MV-4-11 (cell line): ENCODE data around the gene MGAT3.

Experiments used
- DNase-seq: peaks from one replicate; lab custom pipeline; 2025; lab: John Stamatoyannopoulos, UW

The MGAT3 gene

GRCh38 chr22:39450258-39450955, 6.4 kb upstream of the MGAT3 start:
- DNase-seq, result no peak

GRCh38 chr22:39452740-39453040, 4.1 kb upstream of the MGAT3 start:
- no peak for DNase-seq

- DNase-seq, result no peak
Observed at GRCh38 chr22:39453765-39454378, 2.9 kb upstream of the MGAT3 start.

- DNase-seq, result no peak
Observed at GRCh38 chr22:39454385-39454871, 2.4 kb upstream of the MGAT3 start.

GRCh38 chr22:39457198-39457555, 365 bp downstream of the MGAT3 start:
- DNase-seq, result no peak

GRCh38 chr22:39457556-39458443, 988 bp downstream of the MGAT3 start:
- no peak for DNase-seq

GRCh38 chr22:39458444-39459083, 1.8 kb downstream of the MGAT3 start:
- no peak for DNase-seq

- no peak for DNase-seq
Observed at GRCh38 chr22:39459681-39460080, 2.9 kb downstream of the MGAT3 start.

- DNase-seq, result no peak
Observed at GRCh38 chr22:39462443-39463221, 5.8 kb downstream of the MGAT3 start.

- DNase-seq, result no peak
Observed at GRCh38 chr22:39463277-39463676, 6.5 kb downstream of the MGAT3 start.

GRCh38 chr22:39463931-39464390, 7.1 kb downstream of the MGAT3 start:
- DNase-seq, result no peak

- DNase-seq, result no peak
Observed at GRCh38 chr22:39466228-39467006, 9.6 kb downstream of the MGAT3 start.

- no peak for DNase-seq
Observed at GRCh38 chr22:39467390-39467895, 10.6 kb downstream of the MGAT3 start.

- no peak for DNase-seq
Observed at GRCh38 chr22:39468487-39469325, 11.9 kb downstream of the MGAT3 start.

GRCh38 chr22:39469326-39469680, 12.5 kb downstream of the MGAT3 start:
- DNase-seq, result no peak

GRCh38 chr22:39469681-39470450, 13.1 kb downstream of the MGAT3 start:
- DNase-seq, result no peak

- no peak for DNase-seq
Observed at GRCh38 chr22:39470451-39471291, 13.9 kb downstream of the MGAT3 start.
